ENCODE results near the gene ATF7. TPM values are rescaled to one million over a fixed set of nuclear protein-coding genes. Genes with fewer than 3 reads are reported as not detected.

The ATF7 gene
- total and polyA plus RNA-seq, 2 of the 13 experiments (the other 11 are each of a cell fraction or from before 2014, with no cell fraction given): 9.6 to 16.2 TPM

DNA sequence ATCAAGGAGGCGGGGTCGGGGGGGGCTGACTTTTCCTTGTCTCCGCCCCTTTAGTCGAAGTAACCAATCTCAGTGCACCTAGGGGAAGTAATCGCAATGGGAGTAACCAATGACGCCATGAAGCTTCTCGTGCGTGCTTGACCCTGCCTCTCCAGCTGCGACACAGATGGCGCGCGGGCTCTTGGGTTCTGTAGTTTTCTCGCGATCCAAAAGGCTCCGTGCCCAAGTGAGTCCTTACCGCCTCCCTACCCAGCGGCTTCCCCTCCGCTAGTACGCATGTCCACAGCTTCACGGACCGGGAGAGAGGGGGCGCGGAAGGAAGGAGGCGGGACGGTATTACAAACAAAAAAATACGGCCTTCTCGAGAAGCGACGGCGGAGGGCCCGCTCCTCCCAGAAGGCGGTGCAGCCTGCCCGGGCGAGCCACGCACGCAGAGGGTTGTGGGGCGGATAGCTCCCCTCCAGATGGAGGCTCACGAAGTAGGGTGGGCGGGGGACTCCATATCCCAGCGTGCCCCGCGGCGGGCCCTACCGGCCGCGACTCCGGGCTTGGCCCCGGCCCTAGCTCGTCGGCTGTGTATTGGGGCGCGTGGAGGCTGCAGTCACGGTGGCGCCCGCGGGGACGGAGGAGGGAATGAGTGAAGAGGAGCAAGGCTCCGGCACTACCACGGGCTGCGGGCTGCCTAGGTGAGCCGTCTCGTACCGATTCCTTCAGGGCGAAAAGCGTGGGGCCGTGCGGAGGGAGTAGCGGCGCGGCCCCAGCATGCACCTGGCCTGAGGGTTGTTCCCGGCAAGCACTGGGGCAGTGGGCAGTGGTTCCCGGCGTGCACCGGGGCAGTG lies 125.2 kb downstream of the ATF7 start, which contains the start of gene TARBP2 (continued):
- TF ChIP-seq ZNF615 (CRISPR knock-in tag; IDR thresholded peaks at IDR 0.05; ENCODE audit: borderline replicate concordance): no peak
- peak; percentile 82 for TF ChIP-seq TOPORS (CRISPR knock-in tag; IDR thresholded peaks at IDR 0.05)
- TF ChIP-seq, protein P1, sequence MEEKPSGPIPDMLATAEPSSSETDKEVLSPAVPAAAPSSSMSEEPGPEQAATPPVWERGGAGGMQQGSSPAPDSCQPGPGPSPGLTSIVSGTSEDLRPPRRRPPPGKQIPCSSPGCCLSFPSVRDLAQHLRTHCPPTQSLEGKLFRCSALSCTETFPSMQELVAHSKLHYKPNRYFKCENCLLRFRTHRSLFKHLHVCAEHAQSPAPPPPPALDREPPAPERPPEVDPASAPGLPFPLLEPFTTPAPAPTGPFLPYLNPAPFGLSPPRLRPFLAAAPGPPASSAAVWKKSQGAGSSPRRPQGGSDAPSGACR (CRISPR knock-in tag; IDR thresholded peaks at IDR 0.05): peak; percentile 89
- TF ChIP-seq MYC (CRISPR knock-in tag; IDR thresholded peaks at IDR 0.05; ENCODE audit: borderline replicate concordance): peak; percentile 96
- TF ChIP-seq, protein P2, sequence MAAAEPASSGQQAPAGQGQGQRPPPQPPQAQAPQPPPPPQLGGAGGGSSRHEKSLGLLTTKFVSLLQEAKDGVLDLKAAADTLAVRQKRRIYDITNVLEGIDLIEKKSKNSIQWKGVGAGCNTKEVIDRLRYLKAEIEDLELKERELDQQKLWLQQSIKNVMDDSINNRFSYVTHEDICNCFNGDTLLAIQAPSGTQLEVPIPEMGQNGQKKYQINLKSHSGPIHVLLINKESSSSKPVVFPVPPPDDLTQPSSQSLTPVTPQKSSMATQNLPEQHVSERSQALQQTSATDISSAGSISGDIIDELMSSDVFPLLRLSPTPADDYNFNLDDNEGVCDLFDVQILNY (CRISPR knock-in tag; conservative IDR thresholded peaks at IDR 0.05): no peak; the same call in 1 of the 2 replicates
- no peak; the same call in 1 of the 2 replicates for TF ChIP-seq ZNF235 (CRISPR knock-in tag; IDR thresholded peaks at IDR 0.05; ENCODE audit: borderline replicate concordance)
- no peak for TF ChIP-seq ZNF432 (CRISPR knock-in tag; IDR thresholded peaks at IDR 0.05; ENCODE audit: borderline replicate concordance)
- no peak for TF ChIP-seq ZNF652 (CRISPR knock-in tag; IDR thresholded peaks at IDR 0.05; ENCODE audit: borderline replicate concordance, low read depth)
- TF ChIP-seq NR2F1 (CRISPR knock-in tag; IDR thresholded peaks at IDR 0.05): no peak
- TF ChIP-seq, protein P3, sequence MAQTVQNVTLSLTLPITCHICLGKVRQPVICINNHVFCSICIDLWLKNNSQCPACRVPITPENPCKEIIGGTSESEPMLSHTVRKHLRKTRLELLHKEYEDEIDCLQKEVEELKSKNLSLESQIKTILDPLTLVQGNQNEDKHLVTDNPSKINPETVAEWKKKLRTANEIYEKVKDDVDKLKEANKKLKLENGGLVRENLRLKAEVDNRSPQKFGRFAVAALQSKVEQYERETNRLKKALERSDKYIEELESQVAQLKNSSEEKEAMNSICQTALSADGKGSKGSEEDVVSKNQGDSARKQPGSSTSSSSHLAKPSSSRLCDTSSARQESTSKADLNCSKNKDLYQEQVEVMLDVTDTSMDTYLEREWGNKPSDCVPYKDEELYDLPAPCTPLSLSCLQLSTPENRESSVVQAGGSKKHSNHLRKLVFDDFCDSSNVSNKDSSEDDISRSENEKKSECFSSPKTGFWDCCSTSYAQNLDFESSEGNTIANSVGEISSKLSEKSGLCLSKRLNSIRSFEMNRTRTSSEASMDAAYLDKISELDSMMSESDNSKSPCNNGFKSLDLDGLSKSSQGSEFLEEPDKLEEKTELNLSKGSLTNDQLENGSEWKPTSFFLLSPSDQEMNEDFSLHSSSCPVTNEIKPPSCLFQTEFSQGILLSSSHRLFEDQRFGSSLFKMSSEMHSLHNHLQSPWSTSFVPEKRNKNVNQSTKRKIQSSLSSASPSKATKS (CRISPR knock-in tag; IDR thresholded peaks at IDR 0.05): peak; percentile 57; the same call in 1 of the 2 replicates
- TF ChIP-seq, protein P4, sequence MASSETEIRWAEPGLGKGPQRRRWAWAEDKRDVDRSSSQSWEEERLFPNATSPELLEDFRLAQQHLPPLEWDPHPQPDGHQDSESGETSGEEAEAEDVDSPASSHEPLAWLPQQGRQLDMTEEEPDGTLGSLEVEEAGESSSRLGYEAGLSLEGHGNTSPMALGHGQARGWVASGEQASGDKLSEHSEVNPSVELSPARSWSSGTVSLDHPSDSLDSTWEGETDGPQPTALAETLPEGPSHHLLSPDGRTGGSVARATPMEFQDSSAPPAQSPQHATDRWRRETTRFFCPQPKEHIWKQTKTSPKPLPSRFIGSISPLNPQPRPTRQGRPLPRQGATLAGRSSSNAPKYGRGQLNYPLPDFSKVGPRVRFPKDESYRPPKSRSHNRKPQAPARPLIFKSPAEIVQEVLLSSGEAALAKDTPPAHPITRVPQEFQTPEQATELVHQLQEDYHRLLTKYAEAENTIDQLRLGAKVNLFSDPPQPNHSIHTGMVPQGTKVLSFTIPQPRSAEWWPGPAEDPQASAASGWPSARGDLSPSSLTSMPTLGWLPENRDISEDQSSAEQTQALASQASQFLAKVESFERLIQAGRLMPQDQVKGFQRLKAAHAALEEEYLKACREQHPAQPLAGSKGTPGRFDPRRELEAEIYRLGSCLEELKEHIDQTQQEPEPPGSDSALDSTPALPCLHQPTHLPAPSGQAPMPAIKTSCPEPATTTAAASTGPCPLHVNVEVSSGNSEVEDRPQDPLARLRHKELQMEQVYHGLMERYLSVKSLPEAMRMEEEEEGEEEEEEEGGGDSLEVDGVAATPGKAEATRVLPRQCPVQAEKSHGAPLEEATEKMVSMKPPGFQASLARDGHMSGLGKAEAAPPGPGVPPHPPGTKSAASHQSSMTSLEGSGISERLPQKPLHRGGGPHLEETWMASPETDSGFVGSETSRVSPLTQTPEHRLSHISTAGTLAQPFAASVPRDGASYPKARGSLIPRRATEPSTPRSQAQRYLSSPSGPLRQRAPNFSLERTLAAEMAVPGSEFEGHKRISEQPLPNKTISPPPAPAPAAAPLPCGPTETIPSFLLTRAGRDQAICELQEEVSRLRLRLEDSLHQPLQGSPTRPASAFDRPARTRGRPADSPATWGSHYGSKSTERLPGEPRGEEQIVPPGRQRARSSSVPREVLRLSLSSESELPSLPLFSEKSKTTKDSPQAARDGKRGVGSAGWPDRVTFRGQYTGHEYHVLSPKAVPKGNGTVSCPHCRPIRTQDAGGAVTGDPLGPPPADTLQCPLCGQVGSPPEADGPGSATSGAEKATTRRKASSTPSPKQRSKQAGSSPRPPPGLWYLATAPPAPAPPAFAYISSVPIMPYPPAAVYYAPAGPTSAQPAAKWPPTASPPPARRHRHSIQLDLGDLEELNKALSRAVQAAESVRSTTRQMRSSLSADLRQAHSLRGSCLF (CRISPR knock-in tag; IDR thresholded peaks at IDR 0.05; ENCODE audit: borderline replicate concordance): no peak
- TF ChIP-seq ZNF484 (CRISPR knock-in tag; IDR thresholded peaks at IDR 0.05; ENCODE audit: borderline replicate concordance, low read depth): no peak
- TF ChIP-seq ZBTB34 (CRISPR knock-in tag; IDR thresholded peaks at IDR 0.05): peak; percentile 70; the same call in 1 of the 2 replicates
- TF ChIP-seq HHEX (CRISPR knock-in tag; IDR thresholded peaks at IDR 0.05): no peak; the same call in 1 of the 2 replicates
- TF ChIP-seq ZNF800 (CRISPR knock-in tag; IDR thresholded peaks at IDR 0.05): no peak

Data from HepG2 (cell line).